ENCODE measurements around the gene PCDHGA5. TPM values are rescaled to one million over a fixed set of nuclear protein-coding genes. Genes with fewer than 3 reads are reported as not detected.

PCDHGA5 gene
- total RNA-seq, 1 experiment from 2014 or later: 1.3 TPM

DNA sequence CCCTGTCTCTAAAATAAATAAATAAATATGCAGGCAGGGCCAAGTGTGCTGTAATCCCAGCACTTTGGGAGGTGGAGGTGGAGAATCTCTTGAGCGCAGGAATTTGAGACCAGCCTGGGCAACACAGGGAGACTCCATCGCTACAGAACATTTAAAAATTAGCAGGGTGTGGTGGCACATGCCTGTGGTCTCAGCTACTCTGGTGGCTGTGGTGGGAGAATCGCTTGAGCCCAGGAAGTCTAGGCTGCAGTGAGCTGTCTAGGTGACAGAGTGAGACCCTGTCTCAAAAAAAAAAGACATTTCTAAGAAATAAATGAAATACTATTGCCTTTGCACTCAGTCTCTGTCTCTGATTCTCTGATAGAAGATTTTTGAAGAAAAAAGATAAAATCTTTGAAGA lies 47.6 kb downstream of the PCDHGA5 start:
- no peak overlapping the region for H3K56ac ChIP-seq (ENCODE audit: insufficient read length, low read depth, low read length)
- no peak overlapping the region for H2AK5ac ChIP-seq (ENCODE audit: insufficient read length, low read length)
- Mint-ChIP-seq H3K36me3 (ENCODE audit: insufficient read depth in 1 of 3, low read depth in 3 of 3) (peaks cover 24 to 50% (median 34%) of the 10 kb centered on the region in 3 experiments), H3K4me3 (no peak overlapping the region), H3K9me3 (peaks cover 34 to 42% of the 10 kb centered on the region in 2 experiments), H3K4me1 (peaks cover 14 to 21% of the 10 kb centered on the region in 2 experiments), H3K27me3 (ENCODE audit: low read depth) (peaks cover 25% of the 10 kb centered on the region), H3K27ac (no peak overlapping the region)
- H3K79me2 ChIP-seq (ENCODE audit: insufficient read depth, low read length): no peaks in the 10 kb centered on the region
- no peak overlapping the region for H2BK12ac ChIP-seq (ENCODE audit: insufficient read length, low read depth, low read length)
- TF ChIP-seq, protein P1, sequence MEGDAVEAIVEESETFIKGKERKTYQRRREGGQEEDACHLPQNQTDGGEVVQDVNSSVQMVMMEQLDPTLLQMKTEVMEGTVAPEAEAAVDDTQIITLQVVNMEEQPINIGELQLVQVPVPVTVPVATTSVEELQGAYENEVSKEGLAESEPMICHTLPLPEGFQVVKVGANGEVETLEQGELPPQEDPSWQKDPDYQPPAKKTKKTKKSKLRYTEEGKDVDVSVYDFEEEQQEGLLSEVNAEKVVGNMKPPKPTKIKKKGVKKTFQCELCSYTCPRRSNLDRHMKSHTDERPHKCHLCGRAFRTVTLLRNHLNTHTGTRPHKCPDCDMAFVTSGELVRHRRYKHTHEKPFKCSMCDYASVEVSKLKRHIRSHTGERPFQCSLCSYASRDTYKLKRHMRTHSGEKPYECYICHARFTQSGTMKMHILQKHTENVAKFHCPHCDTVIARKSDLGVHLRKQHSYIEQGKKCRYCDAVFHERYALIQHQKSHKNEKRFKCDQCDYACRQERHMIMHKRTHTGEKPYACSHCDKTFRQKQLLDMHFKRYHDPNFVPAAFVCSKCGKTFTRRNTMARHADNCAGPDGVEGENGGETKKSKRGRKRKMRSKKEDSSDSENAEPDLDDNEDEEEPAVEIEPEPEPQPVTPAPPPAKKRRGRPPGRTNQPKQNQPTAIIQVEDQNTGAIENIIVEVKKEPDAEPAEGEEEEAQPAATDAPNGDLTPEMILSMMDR (conservative IDR thresholded peaks at IDR 0.05): no peak
- no peak overlapping the region for H3K27ac ChIP-seq (ENCODE audit: insufficient read length, low read depth, low read length)
- no peaks in the 10 kb centered on the region for H3K79me1 ChIP-seq (ENCODE audit: insufficient read depth, low read depth, low read length, poor library complexity, severe bottlenecking)
- no peak overlapping the region for H2BK20ac ChIP-seq (ENCODE audit: low read depth, low read length, poor library complexity, severe bottlenecking)
- no peaks in the 10 kb centered on the region for H3K4me1 ChIP-seq (ENCODE audit: insufficient read depth, low read length)
- H3K27me3 ChIP-seq (ENCODE audit: insufficient read depth, low read length): no peaks in the 10 kb centered on the region; the same call in 1 of the 2 replicates
- no peak overlapping the region for H2BK120ac ChIP-seq (ENCODE audit: low read depth, low read length, poor library complexity, severe bottlenecking)
- no peaks in the 10 kb centered on the region for H3K9me3 ChIP-seq (ENCODE audit: control insufficient read depth, low read depth, low read length)
- no peak overlapping the region for H3K14ac ChIP-seq (ENCODE audit: insufficient read depth, low read length)
- no peak overlapping the region for H2BK5ac ChIP-seq (ENCODE audit: insufficient read length, low read length)
- H2BK15ac ChIP-seq (ENCODE audit: low read depth, low read length): no peak overlapping the region
- H3K4ac ChIP-seq (ENCODE audit: low read depth, low read length): no peak overlapping the region
- H4K91ac ChIP-seq (ENCODE audit: insufficient read length, low read depth, low read length): no peak overlapping the region
- DNase-seq: no peak
- H4K5ac ChIP-seq (ENCODE audit: insufficient read length, low read depth, low read length): no peak overlapping the region
- H3K9ac ChIP-seq (ENCODE audit: extremely low read depth, insufficient read length, low read length): no peak overlapping the region
- H4K8ac ChIP-seq (replicated peaks; ENCODE audit: insufficient read length, low read depth, low read length): no peak overlapping the region
- no peak overlapping the region for H3K4me2 ChIP-seq (ENCODE audit: insufficient read depth, insufficient read length, low read length)
- H3K23ac ChIP-seq (ENCODE audit: insufficient read length, low read depth, low read length): no peak overlapping the region
- H2AFZ ChIP-seq (ENCODE audit: low read length): no peak overlapping the region
- no peak overlapping the region for H3K18ac ChIP-seq (ENCODE audit: insufficient read length, low read depth, low read length)
- WGBS (ENCODE audit: extremely low coverage, insufficient read length, low lambda C conversion rate): no CpG with 5 or more reads among the region's 3 CpGs
- peaks cover 5% of the 10 kb centered on the region for H3K23me2 ChIP-seq (ENCODE audit: insufficient read length, low read depth, low read length, poor library complexity, severe bottlenecking)
- no peak overlapping the region for H3T11ph ChIP-seq (ENCODE audit: low read length)
- H4K20me1 ChIP-seq (ENCODE audit: control insufficient read depth, insufficient read depth, insufficient read length): no peaks in the 10 kb centered on the region
